ENCODE data around the gene SLC19A1. TPM values are rescaled to one million over a fixed set of nuclear protein-coding genes. Genes with fewer than 3 reads are reported as not detected.

Gene SLC19A1
- total RNA-seq, 5 donors from 2014 or later (not counting 1 experiment from before 2014, with no cell fraction given): 10.4 to 19.2 (median 16.4) TPM

- Histone ChIP-seq H3K4me3 (ENCODE audit: control insufficient read depth in 1 of 2, extremely low read depth in 1 of 2, low read length in 1 of 2) (no peak overlapping the region), H3K36me3 (ENCODE audit: control insufficient read depth in 2 of 2, extremely low read depth in 1 of 2, insufficient read depth in 1 of 2, low read length in 1 of 2) (no peaks in the 10 kb centered on the region), H3K27me3 (replicated peaks in 1 of 2; ENCODE audit: control insufficient read depth in 2 of 2, extremely low read depth in 1 of 2, insufficient read depth in 2 of 2, low read length in 1 of 2) (peaks cover 0 to 56% of the 10 kb centered on the region in 2 experiments), H3K9me3 (no peaks in the 10 kb centered on the region), H3K27ac (ENCODE audit: low read length) (no peak overlapping the region), H3K4me1 (ENCODE audit: control insufficient read depth in 1 of 2, extremely low read depth in 1 of 2, insufficient read depth in 2 of 2, low read length in 2 of 2) (peaks cover 0 to under 1% of the 10 kb centered on the region in 2 experiments)
- no peak for ATAC-seq (replicated peaks in 1 of 4)
- H3K36me3 Mint-ChIP-seq: no peaks in the 10 kb centered on the region
- CTCF ChIA-PET: no interaction called here
- peaks cover 5 to 11% (median 9%) of the 10 kb centered on the region in 3 donors for H3K9me3 Mint-ChIP-seq
- POLR2A ChIA-PET: no interaction called here
- 67% methylated on average over 3 of the region's 9 CpGs for WGBS (ENCODE audit: insufficient coverage)
- no peak overlapping the region for H3K4me3 Mint-ChIP-seq
- H3K4me1 Mint-ChIP-seq: no peaks in the 10 kb centered on the region
- no peak overlapping the region for H3K27ac Mint-ChIP-seq
- H3K27me3 Mint-ChIP-seq: peaks cover 0 to 13% of the 10 kb centered on the region in 2 donors
- DNase-seq: no peak
Observed at GRCh38 chr21:45460611-45461368, 81.5 kb downstream of the SLC19A1 start.

GRCh38 chr21:45460011-45460565, 82.2 kb downstream of the SLC19A1 start:
- H3K4me1 ChIP-seq (ENCODE audit: control insufficient read depth in 1 of 2, extremely low read depth in 1 of 2, insufficient read depth in 2 of 2, low read length in 2 of 2): peaks cover 0 to 5% of the 10 kb centered on the region in 2 experiments
- H3K36me3 Mint-ChIP-seq: no peaks in the 10 kb centered on the region
- ATAC-seq (replicated peaks in 1 of 4) (no peak), DNase-seq (peak in 1 of 35 experiments; percentile 2)
- ChIA-PET CTCF (no interaction called here), POLR2A (no interaction called here)
- no peak overlapping the region for H3K27ac Mint-ChIP-seq
- H3K9me3 ChIP-seq: no peaks in the 10 kb centered on the region
- no peaks in the 10 kb centered on the region for H3K36me3 ChIP-seq (ENCODE audit: control insufficient read depth in 2 of 2, extremely low read depth in 1 of 2, insufficient read depth in 1 of 2, low read length in 1 of 2)
- no peak overlapping the region for H3K27ac ChIP-seq (ENCODE audit: low read length)
- H3K4me3 Mint-ChIP-seq: no peak overlapping the region
- peaks cover 0 to 9% of the 10 kb centered on the region in 2 donors for H3K27me3 Mint-ChIP-seq
- H3K27me3 ChIP-seq (replicated peaks in 1 of 2; ENCODE audit: control insufficient read depth in 2 of 2, extremely low read depth in 1 of 2, insufficient read depth in 2 of 2, low read length in 1 of 2): peaks cover 0 to 54% of the 10 kb centered on the region in 2 experiments
- H3K4me1 Mint-ChIP-seq: no peaks in the 10 kb centered on the region
- WGBS (ENCODE audit: insufficient coverage): 87% methylated on average over 19 of the region's 23 CpGs
- peaks cover 5 to 11% (median 9%) of the 10 kb centered on the region in 3 donors for H3K9me3 Mint-ChIP-seq
- H3K4me3 ChIP-seq (ENCODE audit: control insufficient read depth in 1 of 2, extremely low read depth in 1 of 2, low read length in 1 of 2): no peak overlapping the region

GRCh38 chr21:45459171-45460010, 82.8 kb downstream of the SLC19A1 start:
- Histone ChIP-seq H3K27me3 (replicated peaks in 1 of 2; ENCODE audit: control insufficient read depth in 2 of 2, extremely low read depth in 1 of 2, insufficient read depth in 2 of 2, low read length in 1 of 2) (peaks cover 0 to 48% of the 10 kb centered on the region in 2 experiments), H3K36me3 (ENCODE audit: control insufficient read depth in 2 of 2, extremely low read depth in 1 of 2, insufficient read depth in 1 of 2, low read length in 1 of 2) (no peaks in the 10 kb centered on the region), H3K4me3 (ENCODE audit: control insufficient read depth in 1 of 2, extremely low read depth in 1 of 2, low read length in 1 of 2) (no peak overlapping the region), H3K27ac (ENCODE audit: low read length) (no peak overlapping the region), H3K9me3 (no peaks in the 10 kb centered on the region), H3K4me1 (ENCODE audit: control insufficient read depth in 1 of 2, extremely low read depth in 1 of 2, insufficient read depth in 2 of 2, low read length in 2 of 2) (peaks cover 0 to 5% of the 10 kb centered on the region in 2 experiments)
- peak in 1 of 35 experiments; percentile 2 for DNase-seq
- H3K27me3 Mint-ChIP-seq: peaks cover 0 to 4% of the 10 kb centered on the region in 2 donors
- no peaks in the 10 kb centered on the region for H3K4me1 Mint-ChIP-seq
- no peak overlapping the region for H3K4me3 Mint-ChIP-seq
- no peak for ATAC-seq (replicated peaks in 1 of 4)
- peaks cover 5 to 11% (median 9%) of the 10 kb centered on the region in 3 donors for H3K9me3 Mint-ChIP-seq
- no peak overlapping the region for H3K27ac Mint-ChIP-seq
- H3K36me3 Mint-ChIP-seq: no peaks in the 10 kb centered on the region
- ChIA-PET POLR2A (no interaction called here), CTCF (no interaction called here)
- WGBS (ENCODE audit: insufficient coverage): 81% methylated on average over 15 of the region's 23 CpGs

- POLR2A ChIA-PET: no interaction called here
- CTCF ChIA-PET: no interaction called here
Observed at GRCh38 chr21:45458281-45459170, 83.7 kb downstream of the SLC19A1 start.

GRCh38 chr21:45457832-45458172, 84.4 kb downstream of the SLC19A1 start:
- no peaks in the 10 kb centered on the region for H3K9me3 ChIP-seq
- DNase-seq (no peak), ATAC-seq (replicated peaks in 1 of 4) (no peak)
- no peak overlapping the region for H3K27ac ChIP-seq (ENCODE audit: low read length)
- peaks cover 0 to 9% of the 10 kb centered on the region in 2 experiments for H3K4me1 ChIP-seq (ENCODE audit: control insufficient read depth in 1 of 2, extremely low read depth in 1 of 2, insufficient read depth in 2 of 2, low read length in 2 of 2)
- H3K4me3 ChIP-seq (ENCODE audit: control insufficient read depth in 1 of 2, extremely low read depth in 1 of 2, low read length in 1 of 2): no peak overlapping the region
- H3K27ac Mint-ChIP-seq: no peak overlapping the region
- peaks cover 5 to 11% (median 8%) of the 10 kb centered on the region in 3 donors for H3K9me3 Mint-ChIP-seq
- no peaks in the 10 kb centered on the region for H3K36me3 Mint-ChIP-seq
- peaks cover 0 to 4% (median 2%) of the 10 kb centered on the region in 3 donors for H3K4me1 Mint-ChIP-seq
- CTCF ChIA-PET: no interaction called here
- H3K27me3 Mint-ChIP-seq: no peaks in the 10 kb centered on the region
- POLR2A ChIA-PET: no interaction called here
- H3K36me3 ChIP-seq (ENCODE audit: control insufficient read depth in 2 of 2, extremely low read depth in 1 of 2, insufficient read depth in 1 of 2, low read length in 1 of 2): no peaks in the 10 kb centered on the region
- no peak overlapping the region for H3K4me3 Mint-ChIP-seq
- H3K27me3 ChIP-seq (replicated peaks in 1 of 2; ENCODE audit: control insufficient read depth in 2 of 2, extremely low read depth in 1 of 2, insufficient read depth in 2 of 2, low read length in 1 of 2): peaks cover 0 to 45% of the 10 kb centered on the region in 2 experiments
- WGBS (ENCODE audit: insufficient coverage): 82% methylated on average over 8 of the region's 9 CpGs

More at GRCh38 chr21:45458281-45459170, 83.7 kb downstream of the SLC19A1 start:
- Mint-ChIP-seq H3K4me1 (no peaks in the 10 kb centered on the region), H3K36me3 (no peaks in the 10 kb centered on the region), H3K27ac (no peak overlapping the region), H3K4me3 (no peak overlapping the region), H3K9me3 (peaks cover 5 to 11% (median 9%) of the 10 kb centered on the region in 3 donors), H3K27me3 (peaks cover 0 to 2% of the 10 kb centered on the region in 2 donors)
- Histone ChIP-seq H3K4me1 (ENCODE audit: control insufficient read depth in 1 of 2, extremely low read depth in 1 of 2, insufficient read depth in 2 of 2, low read length in 2 of 2) (peaks cover 0 to 8% of the 10 kb centered on the region in 2 experiments), H3K4me3 (ENCODE audit: control insufficient read depth in 1 of 2, extremely low read depth in 1 of 2, low read length in 1 of 2) (no peak overlapping the region), H3K27me3 (replicated peaks in 1 of 2; ENCODE audit: control insufficient read depth in 2 of 2, extremely low read depth in 1 of 2, insufficient read depth in 2 of 2, low read length in 1 of 2) (peaks cover 0 to 46% of the 10 kb centered on the region in 2 experiments), H3K9me3 (no peaks in the 10 kb centered on the region), H3K27ac (ENCODE audit: low read length) (no peak overlapping the region), H3K36me3 (ENCODE audit: control insufficient read depth in 2 of 2, extremely low read depth in 1 of 2, insufficient read depth in 1 of 2, low read length in 1 of 2) (no peaks in the 10 kb centered on the region)
- WGBS (ENCODE audit: insufficient coverage): 88% methylated on average over 25 of the region's 30 CpGs
- DNase-seq (no peak), ATAC-seq (replicated peaks in 1 of 4) (no peak)

All from T-cell (primary cell).